Limb (tissue), 2 donors: ENCODE data around the gene PTPRM.

Experiments
- DNase-seq, 2 donors: peaks; one replicate each; pipeline ENCODE4 v3.0.0-alpha.2; 2016; ENCODE audit errors: extremely low spot score in 2 of 2

The PTPRM gene

GRCh38 chr18:7567474-7568425, 634 bp downstream of the PTPRM start:
- peak; percentile 52 to 76 for DNase-seq

DNA sequence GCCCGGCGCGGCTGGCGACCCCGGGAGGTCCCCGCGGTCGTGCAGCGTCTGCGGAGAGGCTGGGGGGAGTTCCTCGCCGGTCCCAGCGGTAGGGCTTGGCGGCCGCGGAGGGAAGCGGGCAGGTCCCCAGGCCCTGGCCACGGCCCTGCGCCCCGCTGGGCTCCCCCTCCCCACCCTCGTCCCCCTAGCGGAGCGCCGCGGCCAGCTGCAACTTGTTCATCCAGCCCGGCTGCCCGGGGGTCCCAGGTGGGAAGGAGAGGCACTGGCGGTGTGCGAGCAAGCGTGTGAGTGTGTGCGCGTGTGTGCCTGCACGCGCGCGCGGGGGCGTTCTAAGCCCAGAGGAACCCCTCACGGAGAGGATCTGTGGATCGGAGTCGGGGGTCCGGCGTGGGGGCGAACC, 1.3 kb downstream of the PTPRM start:
- peak; percentile 24 to 80 for DNase-seq

- no peak for DNase-seq
Observed at GRCh38 chr18:7571626-7572025, 4.5 kb downstream of the PTPRM start.

DNA sequence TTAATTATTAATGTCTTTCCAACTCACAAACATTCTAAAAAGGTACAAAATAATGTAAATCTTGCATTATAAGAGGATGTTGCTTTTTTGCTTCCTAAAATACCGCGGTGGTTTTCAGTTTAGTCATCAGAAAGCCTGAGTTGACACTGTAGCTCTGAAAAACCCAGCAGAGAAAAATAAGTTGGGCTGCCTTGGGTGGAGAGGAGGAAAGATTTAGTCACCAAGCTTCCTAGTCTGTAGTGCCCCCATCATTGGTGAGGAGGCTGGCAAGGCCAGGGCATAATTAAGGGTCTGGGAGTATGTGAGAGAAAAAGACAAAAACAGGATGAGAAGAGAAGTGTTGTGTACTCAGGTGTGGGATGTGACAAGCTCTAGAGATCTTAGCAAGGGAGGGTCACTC, 5.7 kb downstream of the PTPRM start:
- DNase-seq = no peak

- no peak for DNase-seq
Observed at GRCh38 chr18:7575465-7576028, 8.4 kb downstream of the PTPRM start.

- DNase-seq = no peak
Observed at GRCh38 chr18:7576077-7576476, 9.0 kb downstream of the PTPRM start.

DNA sequence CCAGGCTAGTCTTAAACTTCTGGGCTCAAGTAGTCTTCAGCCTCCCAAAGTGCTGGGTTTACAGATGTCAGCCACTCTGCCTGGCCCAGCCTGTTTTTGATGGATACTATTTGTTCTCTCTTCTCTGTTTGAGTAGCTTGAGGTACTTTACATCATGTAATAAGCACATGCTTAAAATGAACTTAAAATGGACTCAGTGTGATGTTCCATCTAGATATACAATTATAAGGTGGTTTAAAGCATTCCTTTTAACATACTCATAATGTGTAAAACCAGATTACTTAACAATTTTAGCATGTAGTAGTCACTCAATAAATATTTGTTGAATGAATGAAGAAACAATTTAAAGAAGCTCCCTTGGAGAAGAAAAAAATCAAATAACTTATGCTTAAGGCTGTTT, 9.6 kb downstream of the PTPRM start:
- DNase-seq = no peak

DNA sequence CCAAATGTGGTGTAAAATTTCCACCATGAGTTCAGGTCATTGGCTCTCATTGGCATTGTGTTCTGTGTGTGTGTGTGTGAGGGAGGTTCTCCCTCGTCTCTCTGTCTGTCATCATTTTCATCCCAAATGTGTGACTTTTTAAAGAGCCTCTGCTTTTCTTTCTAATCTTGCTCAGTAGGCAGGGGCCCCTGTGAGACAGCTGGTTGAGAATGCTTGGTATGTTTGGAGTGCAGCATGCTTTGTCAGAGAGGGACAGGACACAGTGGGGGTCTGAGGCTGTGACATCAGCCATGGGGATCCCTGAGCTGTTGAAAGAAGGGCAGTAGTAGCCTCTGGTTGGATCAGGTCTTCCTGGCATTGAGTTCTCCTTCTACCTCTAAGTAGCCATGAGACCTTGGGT, 10.6 kb downstream of the PTPRM start:
- no peak for DNase-seq

DNA sequence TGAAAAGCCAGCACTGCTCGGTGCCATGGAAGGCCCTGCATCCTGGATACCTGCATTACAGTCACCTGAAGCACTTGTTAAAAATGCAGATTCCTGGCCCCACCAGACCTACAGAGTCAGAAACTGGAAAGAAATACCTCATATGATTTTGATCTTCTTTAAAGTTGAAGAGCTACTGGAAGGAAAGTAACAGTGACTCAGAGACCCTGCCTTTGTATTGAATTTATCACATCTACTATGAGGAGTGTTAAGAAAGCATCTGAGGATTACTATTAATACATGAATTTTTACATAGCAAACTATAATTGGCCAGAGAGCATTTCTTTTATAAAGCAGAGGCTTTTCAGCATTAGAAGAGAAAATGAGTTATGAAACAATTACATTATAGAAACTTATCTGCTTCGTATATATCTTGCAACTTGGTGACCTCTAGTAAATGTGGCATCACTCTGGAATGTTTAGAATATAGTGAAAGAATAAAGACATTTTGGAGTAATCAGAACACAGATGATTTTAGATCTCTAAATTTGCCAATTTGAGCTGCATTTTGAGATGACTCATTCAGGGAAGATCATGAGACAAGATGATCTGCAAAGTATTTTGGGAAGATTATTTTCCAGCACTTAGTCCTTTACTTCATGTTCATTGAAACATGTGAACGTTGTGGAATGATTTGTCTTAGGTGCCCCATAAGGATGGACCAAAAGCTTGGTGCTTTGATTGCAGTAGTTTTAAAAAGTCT, 12.2 kb downstream of the PTPRM start:
- DNase-seq = no peak

- DNase-seq = no peak
Observed at GRCh38 chr18:7579918-7580542, 12.9 kb downstream of the PTPRM start.

GRCh38 chr18:7584646-7585275, 17.6 kb downstream of the PTPRM start:
- DNase-seq = no peak

DNA sequence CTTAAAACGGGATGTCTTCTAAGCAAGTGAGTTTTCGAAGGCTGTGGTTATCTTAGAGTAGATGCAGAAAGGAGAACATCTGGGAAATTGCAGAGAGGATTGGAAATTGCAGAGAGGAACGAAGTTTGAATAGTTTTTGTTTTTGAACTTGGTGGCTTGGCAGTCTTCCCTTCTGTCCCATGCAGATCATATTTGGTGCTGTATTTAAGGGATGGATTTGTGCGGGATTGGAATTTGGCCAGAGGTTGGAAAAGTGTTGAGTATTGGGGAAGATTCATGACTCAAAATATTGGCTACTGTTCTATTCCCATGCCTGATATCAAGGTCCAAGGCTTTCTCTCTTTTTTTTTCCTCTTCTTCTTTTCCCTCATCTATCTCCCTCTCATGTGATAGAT, 18.2 kb downstream of the PTPRM start:
- no peak for DNase-seq

GRCh38 chr18:7586379-7586778, 19.3 kb downstream of the PTPRM start:
- DNase-seq = no peak

GRCh38 chr18:7590826-7591560, 23.9 kb downstream of the PTPRM start:
- no peak for DNase-seq

DNA sequence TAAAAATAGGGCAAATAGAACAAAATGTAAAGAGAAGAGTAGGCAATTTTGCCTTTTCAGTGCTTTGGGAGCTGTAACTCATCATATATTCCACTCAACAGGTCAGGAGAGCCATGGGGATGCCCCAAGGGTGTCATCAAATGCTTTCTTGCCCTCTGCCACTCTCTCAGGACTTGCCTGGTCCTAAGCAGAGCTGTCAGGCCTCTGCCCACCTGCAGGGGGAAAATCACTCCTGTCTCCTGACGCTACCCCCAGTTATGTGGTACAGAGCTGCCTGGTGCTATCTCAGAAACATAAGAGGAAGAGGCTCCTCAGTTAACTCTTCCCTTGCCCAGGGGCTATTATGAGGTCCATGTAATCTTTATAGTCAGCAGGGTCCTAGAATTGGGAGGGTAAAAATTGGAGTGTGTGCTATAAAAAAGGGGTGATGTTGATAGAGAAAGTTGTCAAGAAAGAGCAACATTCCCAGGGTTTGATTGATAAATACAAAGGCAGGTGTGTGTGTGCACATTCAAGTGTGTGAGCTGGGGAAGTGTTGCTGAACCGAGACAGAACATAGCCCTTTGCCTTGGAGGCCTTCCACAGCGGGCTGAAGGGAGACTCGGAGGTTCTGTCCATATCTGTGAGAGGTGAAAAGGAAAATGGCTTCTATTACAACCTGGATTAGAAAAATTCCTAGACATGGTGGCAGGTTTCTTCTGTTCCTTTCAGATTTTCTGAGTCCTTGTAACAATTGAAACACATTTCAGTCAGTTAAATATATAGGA, 25.4 kb downstream of the PTPRM start:
- DNase-seq = no peak

DNA sequence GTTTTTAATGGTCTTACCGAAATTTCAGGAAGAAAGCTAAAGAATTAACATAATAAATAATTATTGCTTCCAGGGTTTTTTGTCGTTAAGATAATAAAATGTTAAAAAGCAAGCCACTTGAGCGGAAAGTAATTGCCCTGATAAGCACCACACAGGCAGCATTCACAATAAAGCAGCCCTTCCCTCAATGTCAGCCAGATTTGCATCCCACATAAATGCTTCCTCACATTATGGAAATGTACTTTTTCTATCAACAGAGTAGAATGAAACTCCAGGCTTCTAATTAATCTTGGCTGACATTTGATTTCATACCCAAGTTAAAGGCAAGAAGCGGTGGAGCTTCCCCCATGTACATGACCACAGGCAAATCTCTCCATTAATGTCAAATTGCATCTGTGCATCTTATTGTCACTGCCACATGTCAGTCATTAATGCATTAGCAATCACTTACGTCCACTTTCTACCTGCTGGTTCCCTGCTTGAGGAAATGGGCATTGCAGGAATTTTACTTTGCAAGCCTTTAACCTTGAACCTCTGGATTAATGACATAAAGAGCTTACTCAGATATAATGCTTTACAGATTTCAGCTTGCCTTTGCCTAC, 26.2 kb downstream of the PTPRM start:
- no peak for DNase-seq

GRCh38 chr18:7596147-7596546, 29.0 kb downstream of the PTPRM start:
- no peak for DNase-seq

DNA sequence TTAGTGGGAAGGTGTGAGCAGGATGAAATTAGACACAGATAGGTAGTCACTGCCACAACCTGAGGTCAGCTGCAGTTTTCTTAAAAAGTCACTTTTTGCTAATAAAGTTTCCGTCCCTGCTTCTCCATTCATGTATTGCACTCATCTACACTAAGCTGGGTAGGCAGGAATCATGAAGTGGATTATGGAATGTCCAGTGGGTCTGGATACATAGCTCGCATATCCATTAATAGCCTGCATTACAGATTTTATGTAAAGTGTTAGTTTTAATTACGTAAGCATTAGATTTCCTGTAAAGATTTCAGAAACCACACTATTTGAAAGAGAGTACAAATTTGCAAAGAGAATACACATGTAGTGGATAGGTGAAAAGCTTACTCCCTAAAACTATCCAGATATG, 30.4 kb downstream of the PTPRM start:
- DNase-seq = no peak
